Measurements from ENCODE around the gene ANKMY2. TPM values are rescaled to one million over a fixed set of nuclear protein-coding genes. Genes with fewer than 3 reads are reported as not detected.

The ANKMY2 gene
- total RNA-seq, 6 experiments from 2014 or later = 4.2 to 7.1 (median 4.7) TPM

GRCh38 chr7:16563281-16564022 lies 82.1 kb downstream of the ANKMY2 start:
- H3K9me3 ChIP-seq = no peaks in the 10 kb centered on the region
- H3K4me3 ChIP-seq = no peak overlapping the region
- WGBS (ENCODE audit: insufficient coverage, low coverage, low lambda C conversion rate, missing lambda C conversion rate) = 55% methylated on average over 5 of the region's 5 CpGs
- no peaks in the 10 kb centered on the region for H3K27me3 ChIP-seq
- H3K27ac ChIP-seq = no peak overlapping the region
- no peaks in the 10 kb centered on the region for H3K36me3 ChIP-seq
- DNase-seq (no peak), ATAC-seq (peak in 1 of 4 donors; percentile 26)
- H3K4me1 ChIP-seq = no peaks in the 10 kb centered on the region
- intact Hi-C loops (cut with DNase I) = no loop called here
- TF ChIP-seq CTCF (IDR thresholded peaks at IDR 0.05) (no peak), POLR2A (IDR thresholded peaks at IDR 0.05) (no peak)

- ATAC-seq (no peak), DNase-seq (no peak)
- Histone ChIP-seq H3K27ac (no peak overlapping the region), H3K36me3 (no peaks in the 10 kb centered on the region), H3K27me3 (no peaks in the 10 kb centered on the region), H3K4me1 (no peaks in the 10 kb centered on the region), H3K4me3 (no peak overlapping the region), H3K9me3 (no peaks in the 10 kb centered on the region)
- WGBS (ENCODE audit: insufficient coverage, low coverage, low lambda C conversion rate, missing lambda C conversion rate) = 73% methylated on average over 9 of the region's 9 CpGs
- TF ChIP-seq POLR2A (IDR thresholded peaks at IDR 0.05) (no peak), CTCF (IDR thresholded peaks at IDR 0.05) (no peak)
- intact Hi-C loops (cut with DNase I) = no loop called here
These were observed 82.9 kb downstream of the ANKMY2 start for GRCh38 chr7:16562456-16563220.

GRCh38 chr7:16561943-16562342 lies 83.6 kb downstream of the ANKMY2 start:
- H3K27ac ChIP-seq = no peak overlapping the region
- no peak for TF ChIP-seq POLR2A (IDR thresholded peaks at IDR 0.05)
- DNase-seq = no peak
- H3K36me3 ChIP-seq = no peaks in the 10 kb centered on the region
- H3K4me1 ChIP-seq = no peaks in the 10 kb centered on the region
- intact Hi-C loops (cut with DNase I) = no loop called here
- WGBS (ENCODE audit: insufficient coverage, low coverage, low lambda C conversion rate, missing lambda C conversion rate) = 92% methylated on average over 3 of the region's 3 CpGs
- no peaks in the 10 kb centered on the region for H3K27me3 ChIP-seq
- ATAC-seq = no peak
- no peak overlapping the region for H3K4me3 ChIP-seq
- H3K9me3 ChIP-seq = no peaks in the 10 kb centered on the region

GRCh38 chr7:16559497-16560179 lies 85.9 kb downstream of the ANKMY2 start:
- Histone ChIP-seq H3K36me3 (no peaks in the 10 kb centered on the region), H3K27ac (no peak overlapping the region), H3K4me3 (no peak overlapping the region), H3K4me1 (no peaks in the 10 kb centered on the region), H3K27me3 (no peaks in the 10 kb centered on the region), H3K9me3 (no peaks in the 10 kb centered on the region)
- TF ChIP-seq CTCF (IDR thresholded peaks at IDR 0.05) (no peak), POLR2A (IDR thresholded peaks at IDR 0.05) (no peak)
- ATAC-seq (no peak), DNase-seq (no peak)
- 60% methylated on average over 3 of the region's 3 CpGs for WGBS (ENCODE audit: insufficient coverage, low coverage, low lambda C conversion rate, missing lambda C conversion rate)
- intact Hi-C loops (cut with DNase I) = no loop called here

Measured in right lobe of liver (tissue), 6 donors.